Stimulated activated effector memory CD8-positive, alpha-beta T cell treated with anti-CD3 and anti-CD28 coated beads, Interleukin-12 subunit alpha, Interleukin-12 subunit beta, amount 100 ng/mL, for 72 hours (primary cell): ENCODE data around the gene CTAGE9.
A peak's percentile ranks its signal among the peaks of the same experiment; 100 is the strongest.
"Not testable (repeated sequence)": the region's sequence is repeated elsewhere in the genome, so short reads cannot be mapped to it uniquely, and the experiment has no call there.

ENCODE experiments used
- ATAC-seq: fragments of 150-1000 bp; cut with Tn5 transposase; 2 replicates; pipeline ENCODE4 v1.10.0; 2021
- DNase-seq, 2 donors: peaks; one replicate each; pipeline ENCODE4 v3.0.0; 2021 to 2022; ENCODE audit warnings: low spot score in 2 of 2
- H3K27ac Mint-ChIP-seq: one replicate; pipeline ENCODE4 v1.8.0; 2022; ENCODE audit warnings: mild to moderate bottlenecking, mixed read lengths
- H3K36me3 Mint-ChIP-seq: one replicate; pipeline ENCODE4 v1.8.0; 2022; ENCODE audit warnings: mild to moderate bottlenecking, mixed read lengths
- H3K4me1 Mint-ChIP-seq: one replicate; pipeline ENCODE4 v1.8.0; 2022; ENCODE audit warnings: mixed read lengths
- H3K4me3 Mint-ChIP-seq: one replicate; pipeline ENCODE4 v1.8.0; 2022; ENCODE audit warnings: mild to moderate bottlenecking, mixed read lengths
- H3K9me3 Mint-ChIP-seq: one replicate; pipeline ENCODE4 v1.8.0; 2022; ENCODE audit warnings: mixed read lengths

Gene CTAGE9

DNA sequence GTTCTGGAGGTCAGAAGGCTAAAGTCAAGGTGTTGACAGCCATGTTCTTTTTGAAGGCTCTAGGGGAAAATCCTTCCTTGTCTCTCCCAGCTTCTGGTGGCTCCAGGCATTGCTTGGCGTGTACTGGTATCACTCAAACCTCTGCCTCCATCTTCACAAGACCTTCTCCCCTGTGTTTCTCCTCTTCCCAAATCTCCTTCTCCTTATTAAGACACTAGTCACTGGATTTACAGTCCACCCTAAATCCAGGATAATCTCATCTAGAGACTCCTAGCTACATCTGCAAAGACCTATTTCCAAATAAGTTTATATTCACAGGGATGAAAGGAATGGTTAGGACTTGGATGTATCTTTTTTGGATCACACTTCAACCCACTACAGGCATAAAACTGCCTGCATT, 26.0 kb upstream of the CTAGE9 start:
- DNase-seq (no peak), ATAC-seq (no peak)
- H3K27ac Mint-ChIP-seq = no peak overlapping the region
- no peaks in the 10 kb centered on the region for H3K4me1 Mint-ChIP-seq
- H3K9me3 Mint-ChIP-seq = no peaks in the 10 kb centered on the region
- no peaks in the 10 kb centered on the region for H3K36me3 Mint-ChIP-seq
- H3K4me3 Mint-ChIP-seq = no peak overlapping the region

GRCh38 chr6:131736003-131736596, 25.3 kb upstream of the CTAGE9 start:
- ATAC-seq (no peak), DNase-seq (no peak)
- no peak overlapping the region for H3K4me3 Mint-ChIP-seq
- H3K36me3 Mint-ChIP-seq = no peaks in the 10 kb centered on the region
- H3K27ac Mint-ChIP-seq = no peak overlapping the region
- H3K9me3 Mint-ChIP-seq = no peaks in the 10 kb centered on the region
- H3K4me1 Mint-ChIP-seq = no peaks in the 10 kb centered on the region

DNA sequence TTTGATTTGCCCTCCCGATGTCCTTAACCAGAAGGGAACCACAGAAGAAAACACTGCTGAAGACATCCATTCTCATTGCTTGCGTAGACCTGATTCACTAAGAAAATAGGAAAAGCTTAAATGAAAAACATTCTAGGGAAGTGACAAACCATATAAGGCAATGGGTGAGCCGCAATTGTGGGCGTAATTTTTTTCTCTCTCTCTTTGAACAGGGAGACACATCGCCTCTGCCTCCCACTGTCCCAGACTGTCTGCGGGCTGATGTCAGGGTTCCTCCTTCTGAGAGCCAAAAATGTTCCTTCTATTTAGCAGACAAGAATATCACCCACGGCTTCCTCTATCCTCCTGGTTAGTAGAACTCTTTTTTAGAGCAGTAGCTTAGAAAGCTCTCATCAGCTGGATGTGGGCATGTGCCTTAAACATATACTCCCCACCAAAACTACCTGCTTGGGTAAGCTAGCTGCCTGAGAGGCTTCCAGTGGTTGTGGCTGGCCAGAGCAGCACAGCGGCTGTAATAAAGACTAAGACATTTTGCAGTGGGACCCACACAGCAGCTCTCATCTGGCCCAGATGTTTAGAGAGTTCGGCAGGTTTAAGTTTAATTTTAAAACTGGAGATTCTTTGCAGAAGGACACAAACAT, 22.7 kb upstream of the CTAGE9 start:
- DNase-seq (no peak), ATAC-seq (no peak)
- H3K27ac Mint-ChIP-seq = no peak overlapping the region

DNA sequence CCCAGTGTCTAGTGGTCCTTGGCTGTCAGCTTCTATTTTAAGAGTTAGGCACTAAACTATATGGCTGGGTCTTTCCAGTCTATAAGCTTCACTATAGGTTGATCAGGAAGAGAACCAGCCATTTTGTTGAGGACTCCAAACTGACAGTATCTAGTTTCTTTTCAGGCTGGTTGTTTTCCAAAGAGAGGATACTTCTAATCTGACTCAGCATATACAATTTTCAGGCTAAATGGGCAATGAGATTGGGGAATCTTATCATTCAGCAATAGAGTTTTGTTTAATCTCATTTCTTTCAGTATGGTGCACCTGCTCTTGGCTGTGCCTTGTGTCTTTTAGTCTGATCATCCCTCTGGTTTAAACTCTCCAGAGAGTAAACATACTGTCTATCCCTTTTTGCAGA, 20.4 kb upstream of the CTAGE9 start:
- no peaks in the 10 kb centered on the region for H3K36me3 Mint-ChIP-seq

More for the DNA sequence above, 22.7 kb upstream of the CTAGE9 start:
- Mint-ChIP-seq H3K9me3 (no peaks in the 10 kb centered on the region), H3K4me1 (no peaks in the 10 kb centered on the region), H3K36me3 (no peaks in the 10 kb centered on the region), H3K4me3 (no peak overlapping the region)

DNA sequence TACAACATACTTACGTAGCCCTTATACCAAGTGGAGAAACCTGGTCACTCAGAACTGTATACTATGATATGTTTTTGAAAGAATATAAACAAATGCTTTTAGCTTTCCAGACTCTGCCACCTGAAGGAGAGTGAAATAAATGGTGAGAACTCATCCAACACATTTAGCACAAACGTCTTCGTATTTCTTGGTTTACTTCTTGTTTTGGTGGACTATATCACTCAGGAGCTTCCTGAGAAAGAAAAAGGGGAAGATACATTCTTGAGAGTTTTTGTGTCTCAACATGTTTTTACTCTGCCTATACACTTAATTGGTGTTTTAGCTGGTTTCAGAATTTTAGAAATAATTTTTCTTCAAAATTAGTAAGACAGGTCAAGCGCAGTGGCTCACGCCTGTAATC, 19.4 kb upstream of the CTAGE9 start:
- no peak for ATAC-seq
- Mint-ChIP-seq H3K4me1 (no peaks in the 10 kb centered on the region), H3K36me3 (no peaks in the 10 kb centered on the region), H3K4me3 (no peak overlapping the region), H3K9me3 (no peaks in the 10 kb centered on the region), H3K27ac (no peak overlapping the region)
- DNase-seq = no peak

More for the DNA sequence above, 20.4 kb upstream of the CTAGE9 start:
- Mint-ChIP-seq H3K9me3 (no peaks in the 10 kb centered on the region), H3K27ac (no peak overlapping the region), H3K4me1 (no peaks in the 10 kb centered on the region), H3K4me3 (no peak overlapping the region)
- ATAC-seq = no peak
- DNase-seq = no peak

GRCh38 chr6:131729550-131729949, 18.7 kb upstream of the CTAGE9 start:
- no peak overlapping the region for H3K4me3 Mint-ChIP-seq
- no peak overlapping the region for H3K27ac Mint-ChIP-seq
- DNase-seq = no peak
- no peaks in the 10 kb centered on the region for H3K4me1 Mint-ChIP-seq
- H3K9me3 Mint-ChIP-seq = no peaks in the 10 kb centered on the region
- ATAC-seq = no peak
- no peaks in the 10 kb centered on the region for H3K36me3 Mint-ChIP-seq

GRCh38 chr6:131728296-131728939, 17.6 kb upstream of the CTAGE9 start:
- DNase-seq (no peak), ATAC-seq (peak; percentile 73)
- Mint-ChIP-seq H3K4me1 (no peaks in the 10 kb centered on the region), H3K9me3 (no peaks in the 10 kb centered on the region), H3K27ac (no peak overlapping the region), H3K36me3 (no peaks in the 10 kb centered on the region), H3K4me3 (no peak overlapping the region)

- DNase-seq (no peak), ATAC-seq (no peak)
- Mint-ChIP-seq H3K27ac (no peak overlapping the region), H3K9me3 (no peaks in the 10 kb centered on the region), H3K4me1 (no peaks in the 10 kb centered on the region), H3K4me3 (no peak overlapping the region), H3K36me3 (no peaks in the 10 kb centered on the region)
Measured at GRCh38 chr6:131727868-131728267, 17.1 kb upstream of the CTAGE9 start.

DNA sequence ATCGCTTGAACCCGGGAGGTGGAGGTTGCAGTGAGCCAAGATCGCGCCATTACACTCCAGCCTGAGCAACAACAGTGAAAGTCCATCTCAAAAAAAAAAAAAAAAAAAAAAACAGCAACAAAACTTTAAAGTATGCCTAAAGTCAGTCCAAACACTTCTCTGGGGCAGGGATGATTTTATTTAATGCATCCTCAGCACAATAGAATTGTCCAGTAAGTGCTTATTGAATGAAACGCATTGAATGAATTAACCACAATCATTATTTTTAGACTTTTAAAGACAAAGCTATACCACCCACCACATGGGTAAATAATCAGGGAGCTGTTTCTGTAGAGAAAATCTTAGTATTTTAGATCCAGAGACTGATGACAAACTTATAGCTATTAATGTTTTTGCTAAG, 16.6 kb upstream of the CTAGE9 start:
- ATAC-seq (no peak), DNase-seq (no peak)
- no peaks in the 10 kb centered on the region for H3K9me3 Mint-ChIP-seq
- H3K27ac Mint-ChIP-seq = no peak overlapping the region
- H3K36me3 Mint-ChIP-seq = no peaks in the 10 kb centered on the region
- no peak overlapping the region for H3K4me3 Mint-ChIP-seq
- no peaks in the 10 kb centered on the region for H3K4me1 Mint-ChIP-seq

DNA sequence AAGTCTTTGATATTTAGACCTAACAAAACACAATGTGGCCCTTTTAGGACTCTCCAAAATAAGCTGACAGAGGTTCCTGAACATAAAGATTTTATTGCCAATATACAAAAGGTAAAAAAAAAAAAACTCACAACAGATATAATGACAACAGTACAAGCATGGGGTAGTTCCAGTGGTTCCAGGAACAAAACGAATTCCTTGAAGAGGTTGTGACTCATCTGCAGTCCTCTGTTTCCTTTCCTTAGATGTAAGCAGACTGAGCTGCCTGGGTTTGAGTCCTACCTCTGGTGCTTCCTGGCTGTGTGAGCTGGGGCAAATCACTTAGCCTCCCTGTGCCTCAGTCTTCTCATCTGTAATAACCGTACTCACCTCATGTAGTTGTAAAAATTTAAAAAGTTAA, 13.3 kb upstream of the CTAGE9 start:
- H3K4me1 Mint-ChIP-seq = no peaks in the 10 kb centered on the region
- no peaks in the 10 kb centered on the region for H3K36me3 Mint-ChIP-seq
- DNase-seq = no peak
- no peak overlapping the region for H3K27ac Mint-ChIP-seq
- H3K9me3 Mint-ChIP-seq = no peaks in the 10 kb centered on the region
- no peak overlapping the region for H3K4me3 Mint-ChIP-seq
- ATAC-seq = peak; percentile 45

- H3K4me3 Mint-ChIP-seq = no peak overlapping the region
- ATAC-seq = no peak
- no peaks in the 10 kb centered on the region for H3K36me3 Mint-ChIP-seq
- H3K27ac Mint-ChIP-seq = no peak overlapping the region
- no peaks in the 10 kb centered on the region for H3K9me3 Mint-ChIP-seq
- no peaks in the 10 kb centered on the region for H3K4me1 Mint-ChIP-seq
- DNase-seq = no peak
Measured at GRCh38 chr6:131721161-131721560, 10.3 kb upstream of the CTAGE9 start.

DNA sequence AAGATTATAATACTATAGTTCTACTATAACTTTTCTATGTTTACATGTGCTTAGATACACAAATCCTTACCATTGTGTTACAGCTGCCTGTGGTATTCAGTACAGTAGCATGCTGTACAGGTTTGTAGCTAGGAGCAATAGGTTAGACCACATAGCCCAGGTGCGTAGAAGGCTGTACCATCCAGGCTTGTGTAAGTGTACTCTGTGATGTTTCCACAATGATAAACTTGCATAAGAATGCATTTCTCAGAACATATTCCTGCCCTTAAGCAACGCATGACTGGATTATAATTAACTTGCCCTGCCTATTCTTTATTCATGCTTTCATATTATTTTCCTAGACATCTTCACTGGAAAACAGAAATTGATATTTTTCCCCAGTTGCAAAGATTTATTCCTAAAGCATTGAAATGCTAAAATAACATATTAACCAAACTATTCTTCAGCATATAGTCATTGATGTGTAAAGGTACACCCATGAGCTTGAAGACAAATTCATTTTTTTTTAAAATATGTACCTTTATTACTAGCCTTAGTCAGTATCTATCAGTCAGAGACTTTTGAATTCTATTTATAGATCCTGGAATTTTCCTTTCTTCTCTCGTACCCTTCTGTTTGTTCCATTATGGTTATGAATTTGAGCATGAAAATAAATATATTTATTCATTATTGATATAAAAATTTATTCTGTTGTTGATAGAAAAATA, 7.2 kb upstream of the CTAGE9 start:
- Mint-ChIP-seq H3K36me3 (no peaks in the 10 kb centered on the region), H3K9me3 (no peaks in the 10 kb centered on the region), H3K4me3 (no peak overlapping the region), H3K27ac (no peak overlapping the region), H3K4me1 (no peaks in the 10 kb centered on the region)
- no peak for DNase-seq
- no peak for ATAC-seq

DNA sequence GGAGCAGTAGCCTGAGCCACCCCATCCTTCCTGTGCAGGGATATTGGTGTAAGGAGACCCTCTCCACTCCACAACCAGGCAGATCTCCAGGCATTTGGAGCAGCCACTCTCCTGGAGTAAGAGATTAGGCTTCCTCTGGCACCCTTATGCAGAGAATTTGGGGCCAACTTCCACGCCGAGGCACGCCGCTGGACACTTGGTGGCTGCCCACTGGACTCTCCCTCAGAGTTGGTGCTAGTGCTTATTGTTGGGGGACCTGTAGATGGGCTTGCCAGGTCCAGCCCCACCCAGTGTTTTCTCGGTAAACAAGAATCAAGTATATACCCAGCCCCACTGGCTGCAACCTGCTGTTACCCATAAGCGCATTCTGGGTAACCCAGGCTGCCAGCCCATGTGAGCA, 4.8 kb upstream of the CTAGE9 start:
- H3K4me3 Mint-ChIP-seq, H3K27ac Mint-ChIP-seq, H3K9me3 Mint-ChIP-seq, H3K36me3 Mint-ChIP-seq, H3K4me1 Mint-ChIP-seq, DNase-seq: not testable (repeated sequence)
- peak; percentile 31 for ATAC-seq

DNA sequence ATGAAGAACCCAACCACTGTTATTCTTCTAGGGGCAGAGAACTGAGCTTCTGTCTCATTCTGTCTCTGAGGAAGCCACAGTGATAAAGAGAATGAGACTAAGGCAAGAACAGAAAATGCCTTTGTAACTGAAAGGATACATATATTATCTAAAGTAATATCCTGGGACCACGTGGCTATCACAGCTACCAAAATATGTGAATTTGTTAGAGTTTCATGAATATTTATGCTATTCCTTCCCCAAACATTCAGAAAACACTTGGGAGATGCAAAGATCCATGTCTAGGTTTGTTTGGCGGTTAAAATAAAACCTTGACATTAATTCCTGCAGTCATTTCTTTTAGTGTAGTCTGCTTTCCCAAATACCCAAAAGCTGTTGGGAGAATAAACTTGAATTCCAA, 6.9 kb downstream of the CTAGE9 start:
- H3K27ac Mint-ChIP-seq, H3K4me1 Mint-ChIP-seq, H3K36me3 Mint-ChIP-seq, H3K4me3 Mint-ChIP-seq, ATAC-seq, DNase-seq, H3K9me3 Mint-ChIP-seq: not testable (repeated sequence)

DNA sequence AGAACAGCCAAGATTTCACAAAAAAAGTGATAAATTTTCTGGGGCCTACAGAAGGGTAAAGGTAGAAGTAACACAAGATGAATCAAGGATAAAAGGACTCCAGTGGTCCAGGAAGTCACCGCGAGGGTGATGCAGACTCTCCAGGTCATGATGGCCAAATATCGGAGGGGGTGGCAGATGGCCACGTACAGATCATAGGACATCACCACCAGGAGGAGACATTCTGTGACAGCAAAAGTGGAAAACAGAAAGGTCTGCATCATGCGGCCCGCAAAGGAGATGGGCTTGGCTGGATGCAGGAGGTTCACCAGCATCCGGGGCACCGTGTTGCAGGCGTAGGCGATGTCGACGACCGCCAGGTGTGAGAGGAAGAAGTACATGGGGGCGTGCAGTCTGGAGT, 10.0 kb downstream of the CTAGE9 start:
- not testable (repeated sequence) for ATAC-seq, H3K4me1 Mint-ChIP-seq, H3K36me3 Mint-ChIP-seq, H3K4me3 Mint-ChIP-seq, H3K9me3 Mint-ChIP-seq, H3K27ac Mint-ChIP-seq, DNase-seq

DNA sequence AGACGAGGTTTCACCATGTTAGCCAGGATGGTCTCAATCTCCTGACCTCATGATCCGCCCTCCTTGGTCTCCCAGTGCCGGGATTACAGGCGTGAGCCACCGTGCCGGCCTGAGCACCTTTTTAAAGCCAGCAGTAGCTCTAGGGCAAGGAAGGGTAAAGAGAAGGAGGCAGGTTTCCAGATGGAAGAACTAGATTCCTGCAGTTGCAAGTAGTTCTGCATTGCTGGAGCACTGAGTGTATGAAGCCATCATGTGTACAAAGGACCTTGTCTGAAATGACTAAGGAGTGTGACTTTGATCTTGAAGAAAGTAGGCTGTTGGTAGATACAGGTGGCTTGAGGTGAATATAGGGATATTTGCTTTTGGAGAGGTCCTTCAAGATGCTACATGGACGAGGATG, 13.9 kb downstream of the CTAGE9 start:
- Mint-ChIP-seq H3K27ac (no peak overlapping the region), H3K4me1 (no peaks in the 10 kb centered on the region), H3K4me3 (no peak overlapping the region), H3K36me3 (peaks cover 6% of the 10 kb centered on the region), H3K9me3 (no peaks in the 10 kb centered on the region)
- DNase-seq = no peak
- ATAC-seq = no peak
